Epithelial cell of proximal tubule (primary cell): ENCODE results near the gene RAB19. TPM values are rescaled to one million over a fixed set of nuclear protein-coding genes. Genes with fewer than 3 reads are reported as not detected.

Source experiments
- DNase-seq: peaks from one replicate; pipeline ENCODE4 v3.0.0-alpha.2; 2011; ENCODE audit warnings: low read depth
- H3K4me3 ChIP-seq: 2 replicates; pipeline ENCODE4 v1.5.1; 2011; ENCODE audit warnings: low read depth, mild to moderate bottlenecking, low read length
- total RNA-seq: library from RNA; depleted of rRNA; stranded (reverse); fragments of >200 nt; gene quantifications from 2 replicates; pipeline ENCODE4 v1.2.3, GENCODE V29; 2015
- TF ChIP-seq, protein P1 (sequence below): conservative IDR thresholded peaks from 2 replicates; pipeline ENCODE4 v1.5.1; 2012; ENCODE audit warnings: low read depth, mild to moderate bottlenecking, low read length

Gene RAB19
- total RNA-seq, 1 donor from 2014 or later, result 2.7 TPM

DNA sequence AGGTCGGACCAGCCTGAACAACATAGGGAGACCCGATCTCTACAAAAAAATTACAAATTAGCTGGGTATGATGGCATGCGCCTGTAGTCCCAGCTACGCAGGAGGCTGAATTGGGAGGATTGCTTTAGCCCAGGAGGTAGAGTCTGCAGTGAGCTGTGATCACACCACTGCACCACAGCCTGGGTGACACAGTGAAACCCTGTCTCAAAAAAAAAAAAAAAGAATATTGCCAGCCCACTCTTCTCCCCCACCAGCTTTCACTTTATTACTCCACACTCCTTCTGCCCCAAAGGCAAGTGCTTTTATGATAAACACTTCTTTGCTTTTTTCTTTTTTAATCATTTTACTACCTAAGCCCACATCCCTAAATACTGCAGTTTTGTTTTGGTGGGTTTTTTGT lies 14.8 kb downstream of the RAB19 start:
- no peak overlapping the region for H3K4me3 ChIP-seq
- DNase-seq, result no peak
- TF ChIP-seq, protein P1, sequence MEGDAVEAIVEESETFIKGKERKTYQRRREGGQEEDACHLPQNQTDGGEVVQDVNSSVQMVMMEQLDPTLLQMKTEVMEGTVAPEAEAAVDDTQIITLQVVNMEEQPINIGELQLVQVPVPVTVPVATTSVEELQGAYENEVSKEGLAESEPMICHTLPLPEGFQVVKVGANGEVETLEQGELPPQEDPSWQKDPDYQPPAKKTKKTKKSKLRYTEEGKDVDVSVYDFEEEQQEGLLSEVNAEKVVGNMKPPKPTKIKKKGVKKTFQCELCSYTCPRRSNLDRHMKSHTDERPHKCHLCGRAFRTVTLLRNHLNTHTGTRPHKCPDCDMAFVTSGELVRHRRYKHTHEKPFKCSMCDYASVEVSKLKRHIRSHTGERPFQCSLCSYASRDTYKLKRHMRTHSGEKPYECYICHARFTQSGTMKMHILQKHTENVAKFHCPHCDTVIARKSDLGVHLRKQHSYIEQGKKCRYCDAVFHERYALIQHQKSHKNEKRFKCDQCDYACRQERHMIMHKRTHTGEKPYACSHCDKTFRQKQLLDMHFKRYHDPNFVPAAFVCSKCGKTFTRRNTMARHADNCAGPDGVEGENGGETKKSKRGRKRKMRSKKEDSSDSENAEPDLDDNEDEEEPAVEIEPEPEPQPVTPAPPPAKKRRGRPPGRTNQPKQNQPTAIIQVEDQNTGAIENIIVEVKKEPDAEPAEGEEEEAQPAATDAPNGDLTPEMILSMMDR, result no peak

DNA sequence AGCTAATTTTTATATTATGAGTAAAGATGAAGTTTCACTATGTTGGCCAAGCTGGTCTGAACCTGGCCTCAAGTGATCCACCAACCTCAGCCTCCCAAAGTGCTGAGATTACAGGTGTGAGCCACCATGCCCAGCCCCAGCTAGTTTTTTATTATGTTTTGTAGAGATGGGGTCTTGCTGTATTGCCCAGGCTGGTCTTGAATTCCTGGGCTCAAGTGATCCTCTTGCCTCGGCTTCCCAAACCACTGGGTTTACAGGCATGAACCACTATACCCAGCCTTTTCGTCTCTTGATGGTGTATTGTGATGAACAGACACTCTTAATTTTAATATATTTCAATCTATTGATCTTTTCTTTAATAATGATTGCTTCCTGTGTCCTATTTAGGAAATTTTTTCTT lies 17.7 kb downstream of the RAB19 start:
- TF ChIP-seq, protein P1, result no peak
- H3K4me3 ChIP-seq, result no peak overlapping the region
- no peak for DNase-seq

DNA sequence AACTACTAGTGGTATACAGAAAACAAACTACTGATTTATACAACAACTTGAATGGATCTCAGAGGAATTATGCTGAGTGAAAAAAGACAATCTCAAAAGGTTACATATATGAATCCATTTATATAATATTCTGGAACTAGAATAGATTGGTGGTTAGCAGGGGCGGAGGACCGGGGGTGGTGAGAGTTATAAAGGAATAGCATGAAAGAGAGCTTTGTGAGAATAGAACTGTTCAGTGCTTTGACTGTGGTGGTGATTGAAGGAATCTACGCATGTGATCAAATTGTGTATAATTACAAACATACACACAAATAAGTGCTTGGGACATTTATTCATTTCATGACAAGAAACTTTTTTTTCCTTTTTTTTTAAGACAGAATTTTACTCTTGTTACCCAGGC lies 19.6 kb downstream of the RAB19 start:
- TF ChIP-seq, protein P1, result no peak
- no peak overlapping the region for H3K4me3 ChIP-seq
- DNase-seq, result no peak

DNA sequence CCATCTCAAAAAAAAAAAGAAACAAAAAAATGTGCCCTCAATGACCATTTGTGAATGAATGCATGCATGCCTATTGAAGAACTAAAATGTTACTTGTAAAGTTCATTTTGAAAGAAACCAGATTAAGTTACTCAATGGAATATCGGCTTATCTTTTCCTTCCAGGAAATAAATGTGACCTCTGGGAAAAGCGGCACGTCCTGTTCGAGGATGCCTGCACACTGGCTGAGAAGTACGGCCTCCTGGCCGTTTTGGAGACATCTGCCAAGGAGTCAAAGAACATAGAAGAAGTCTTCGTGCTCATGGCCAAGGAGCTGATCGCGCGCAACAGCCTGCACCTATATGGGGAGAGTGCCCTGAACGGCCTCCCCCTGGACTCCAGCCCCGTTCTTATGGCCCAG lies 21.9 kb downstream of the RAB19 start:
- DNase-seq, result no peak
- TF ChIP-seq, protein P1, result no peak

DNA sequence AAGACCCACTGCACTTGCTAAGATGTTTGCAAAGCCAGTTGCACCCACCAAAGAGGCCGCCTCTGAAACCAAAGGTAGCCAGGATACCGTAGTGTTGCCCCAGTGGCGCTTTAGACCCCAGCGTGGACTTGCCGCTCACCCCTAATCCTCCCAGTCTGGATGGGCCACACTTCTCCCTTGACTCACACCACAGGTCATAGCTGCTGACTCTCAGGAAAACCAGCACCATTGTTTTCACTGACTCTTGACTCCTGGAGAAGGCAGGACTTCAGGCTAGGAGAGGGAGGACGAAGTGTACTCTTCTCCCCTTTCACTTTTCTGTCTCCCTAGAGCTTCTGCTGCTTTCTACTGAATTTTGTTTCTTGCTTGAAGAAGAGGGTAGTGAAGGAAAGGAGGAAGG lies 22.3 kb downstream of the RAB19 start:
- no peak overlapping the region for H3K4me3 ChIP-seq
- DNase-seq, result no peak
- TF ChIP-seq, protein P1, result no peak

More for the DNA sequence above, 21.9 kb downstream of the RAB19 start:
- no peak overlapping the region for H3K4me3 ChIP-seq

DNA sequence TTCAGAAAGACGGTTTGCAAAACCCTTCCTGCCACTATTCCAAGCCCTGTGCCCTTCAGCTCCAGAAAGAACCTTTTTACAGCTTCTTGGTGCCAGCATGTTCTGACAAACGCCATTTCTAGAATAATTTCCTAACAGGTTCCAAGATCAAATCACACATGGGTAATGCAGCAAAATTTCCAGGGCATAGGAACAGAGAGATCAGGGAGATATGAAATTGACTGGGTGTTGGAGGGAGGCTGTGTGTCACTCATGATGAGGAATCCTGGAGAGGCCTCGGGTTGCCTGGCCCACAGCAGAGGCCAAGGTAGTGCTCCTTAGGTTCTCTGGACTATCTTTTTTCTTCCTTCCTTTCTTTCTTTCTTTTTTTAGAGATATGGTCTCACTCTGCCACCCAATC lies 29.5 kb downstream of the RAB19 start:
- H3K4me3 ChIP-seq, result no peak overlapping the region
- no peak for DNase-seq
- TF ChIP-seq, protein P1, result no peak

DNA sequence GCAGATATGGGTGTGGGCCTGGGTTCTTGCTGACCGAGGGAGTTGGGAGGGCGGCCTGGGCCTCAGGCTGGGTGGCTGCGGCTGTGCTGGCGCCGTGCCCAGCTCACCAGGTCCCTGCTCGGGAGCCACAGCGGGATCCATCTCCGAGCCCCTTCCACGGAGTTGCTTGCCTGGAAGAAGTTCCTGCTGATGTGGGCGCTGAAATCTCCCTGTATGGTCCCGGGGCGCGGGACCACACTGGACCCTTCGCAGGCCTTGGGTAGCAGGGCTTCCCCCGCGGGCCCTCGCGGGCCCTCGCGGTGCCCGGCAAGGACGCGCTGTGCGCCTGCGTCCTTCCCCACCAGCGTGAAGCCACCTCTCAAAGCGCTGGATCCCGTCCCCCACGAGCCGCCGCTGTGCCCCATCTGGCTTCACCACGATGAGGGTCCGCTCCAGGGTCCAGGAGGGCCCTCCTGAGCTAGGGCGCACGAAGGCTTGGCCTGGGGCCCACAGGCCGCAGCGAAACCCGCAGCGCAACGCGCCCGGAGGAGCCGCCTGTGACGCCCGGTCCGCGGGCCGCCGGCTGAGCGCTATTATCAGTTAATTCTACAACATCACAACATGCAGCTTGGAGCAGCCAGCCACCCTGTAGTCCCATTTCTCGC lies 31.5 kb downstream of the RAB19 start:
- DNase-seq, result no peak
- no peak overlapping the region for H3K4me3 ChIP-seq
- TF ChIP-seq, protein P1, result no peak
